Activated CD8-positive, alpha-beta T cell treated with anti-CD3 and anti-CD28 coated beads for 36 hours (primary cell): ENCODE measurements around the gene TRIM24. TPM values are rescaled to one million over a fixed set of nuclear protein-coding genes. Genes with fewer than 3 reads are reported as not detected.

ENCODE experiments used
- ATAC-seq: fragments of 200-7000 bp; cut with Tn5 transposase; one replicate; pipeline ENCODE4 v1.10.0; 2021; ENCODE audit warnings: mild to moderate bottlenecking, moderate library complexity
- CTCF ChIA-PET: fragments of 350-600 bp; sonication (Branson Sonifier 250); formaldehyde crosslinking; loops from one replicate; lab custom pipeline; 2021; ENCODE audit warnings: antibody characterized with exemption; lab: Charles Lee
- POLR2A ChIA-PET: fragments of 350-600 bp; sonication (Branson Sonifier 250); formaldehyde crosslinking; loops from one replicate; lab custom pipeline; 2021; ENCODE audit warnings: antibody characterized with exemption; lab: Charles Lee
- DNase-seq: peaks from one replicate; pipeline ENCODE4 v3.0.0-alpha.2; 2020
- H3K27ac Mint-ChIP-seq: one replicate; pipeline ENCODE4 v1.8.0; 2021; ENCODE audit warnings: mild to moderate bottlenecking, mixed read lengths
- H3K27me3 Mint-ChIP-seq: one replicate; pipeline ENCODE4 v1.8.0; 2021; ENCODE audit warnings: mixed read lengths
- H3K36me3 Mint-ChIP-seq: one replicate; pipeline ENCODE4 v1.8.0; 2021; ENCODE audit warnings: low read depth, mixed read lengths
- H3K4me1 Mint-ChIP-seq: one replicate; pipeline ENCODE4 v1.8.0; 2021; ENCODE audit warnings: low read depth, mixed read lengths
- H3K4me3 Mint-ChIP-seq: one replicate; pipeline ENCODE4 v1.8.0; 2021; ENCODE audit warnings: mild to moderate bottlenecking, moderate library complexity, mixed read lengths
- H3K9me3 Mint-ChIP-seq: one replicate; pipeline ENCODE4 v1.8.0; 2021; ENCODE audit warnings: mixed read lengths
- CTCF ChIP-seq: fragments of 200-600 bp; IDR thresholded peaks from one replicate; pipeline ENCODE4 v1.8.0; 2022; ENCODE audit warnings: antibody characterized with exemption, mild to moderate bottlenecking
- intact Hi-C: fragments of 100-400 bp; cut with micrococcal nuclease; formaldehyde crosslinking; loops from one replicate; pipeline ENCODE4 v1.10.0; 2022
- total RNA-seq, 2 experiments: library from RNA; stranded (reverse); gene quantifications; one replicate each; pipeline ENCODE4 v1.2.3, GENCODE V29; 2021

Gene TRIM24
- total RNA-seq, 2 experiments from 2014 or later = 13.9 to 16.7 TPM

- Mint-ChIP-seq H3K36me3 (peaks cover 77% of the 10 kb centered on the region), H3K4me3 (no peak overlapping the region), H3K4me1 (peaks cover 2% of the 10 kb centered on the region), H3K9me3 (peaks cover 4% of the 10 kb centered on the region), H3K27me3 (no peaks in the 10 kb centered on the region), H3K27ac (no peak overlapping the region)
- TF ChIP-seq CTCF = no peak
- DNase-seq = no peak
- ATAC-seq = no peak
- ChIA-PET POLR2A (no interaction called here), CTCF (interaction anchor here (1.1 kb wide), 1 partner anchor 15 kb away, joined by 3 read pairs; no protein-coding TSS in a partner anchor)
- intact Hi-C loops = no loop called here
These were observed 90.3 kb downstream of the TRIM24 start for GRCh38 chr7:138550337-138550736.

GRCh38 chr7:138551102-138551501 is 91.0 kb downstream of the TRIM24 start:
- TF ChIP-seq CTCF = no peak
- Mint-ChIP-seq H3K27me3 (no peaks in the 10 kb centered on the region), H3K4me3 (no peak overlapping the region), H3K36me3 (peaks cover 75% of the 10 kb centered on the region), H3K4me1 (peaks cover 2% of the 10 kb centered on the region), H3K27ac (no peak overlapping the region), H3K9me3 (peaks cover 4% of the 10 kb centered on the region)
- intact Hi-C loops = no loop called here
- DNase-seq (no peak), ATAC-seq (no peak)
- POLR2A ChIA-PET = no interaction called here
- CTCF ChIA-PET = no interaction called here

GRCh38 chr7:138553805-138554204 is 93.7 kb downstream of the TRIM24 start:
- POLR2A ChIA-PET = no interaction called here
- Mint-ChIP-seq H3K4me3 (no peak overlapping the region), H3K36me3 (peaks cover 85% of the 10 kb centered on the region), H3K27ac (no peak overlapping the region), H3K27me3 (no peaks in the 10 kb centered on the region), H3K9me3 (peaks cover 18% of the 10 kb centered on the region), H3K4me1 (peaks cover 2% of the 10 kb centered on the region)
- DNase-seq = no peak
- CTCF ChIA-PET = no interaction called here
- ATAC-seq = no peak
- TF ChIP-seq CTCF = no peak
- intact Hi-C loops = no loop called here

GRCh38 chr7:138554674-138555073 is 94.6 kb downstream of the TRIM24 start:
- peaks cover 18% of the 10 kb centered on the region for H3K9me3 Mint-ChIP-seq
- H3K27ac Mint-ChIP-seq = no peak overlapping the region
- ATAC-seq (no peak), DNase-seq (no peak)
- H3K4me3 Mint-ChIP-seq = no peak overlapping the region
- no peaks in the 10 kb centered on the region for H3K27me3 Mint-ChIP-seq
- ChIA-PET POLR2A (no interaction called here), CTCF (no interaction called here)
- intact Hi-C loops = no loop called here
- peaks cover 86% of the 10 kb centered on the region for H3K36me3 Mint-ChIP-seq
- TF ChIP-seq CTCF = no peak
- H3K4me1 Mint-ChIP-seq = peaks cover 2% of the 10 kb centered on the region

- ChIA-PET CTCF (no interaction called here), POLR2A (no interaction called here)
- H3K36me3 Mint-ChIP-seq = peaks cover 87% of the 10 kb centered on the region
- H3K27ac Mint-ChIP-seq = no peak overlapping the region
- intact Hi-C loops = no loop called here
- H3K9me3 Mint-ChIP-seq = peaks cover 22% of the 10 kb centered on the region
- H3K27me3 Mint-ChIP-seq = no peaks in the 10 kb centered on the region
- no peaks in the 10 kb centered on the region for H3K4me1 Mint-ChIP-seq
- no peak for TF ChIP-seq CTCF
- H3K4me3 Mint-ChIP-seq = no peak overlapping the region
- ATAC-seq = no peak
- no peak for DNase-seq
These were observed 95.6 kb downstream of the TRIM24 start for GRCh38 chr7:138555684-138556083.
